AG04450 (cell line): ENCODE data around the gene HYAL4. TPM values are rescaled to one million over a fixed set of nuclear protein-coding genes. Genes with fewer than 3 reads are reported as not detected.

Experiments
- CTCF ChIA-PET: fragments of 300-600, 350-600 bp; formaldehyde crosslinking; extraction: SDS; loops from one replicate; lab custom pipeline; 2022; ENCODE audit warnings: antibody characterized with exemption, inconsistent platforms; lab: Charles Lee
- POLR2A ChIA-PET: fragments of 350-600 bp; formaldehyde crosslinking; extraction: SDS; loops from one replicate; lab custom pipeline; 2021; ENCODE audit warnings: antibody characterized with exemption, inconsistent platforms; lab: Yijun Ruan, JAX
- DNase-seq: peaks from one replicate; pipeline ENCODE4 v3.0.0-alpha.2; 2011; ENCODE audit warnings: low read depth, low spot score
- H3K27ac ChIP-seq: one replicate; pipeline ENCODE4 v1.5.1; 2012; ENCODE audit warnings: low read depth, low read length, control low read depth
- H3K27me3 ChIP-seq: one replicate; pipeline ENCODE4 v1.6.0; 2012; ENCODE audit warnings: low read length; ENCODE audit not compliant: control insufficient read depth, insufficient read depth
- H3K4me3 ChIP-seq: 2 replicates; pipeline ENCODE4 v1.5.1; 2011; ENCODE audit warnings: mild to moderate bottlenecking, low read depth, low read length, control low read depth
- H3K9me3 ChIP-seq: 2 replicates; pipeline ENCODE4 v1.5.1; 2012; ENCODE audit warnings: low read length; ENCODE audit not compliant: control insufficient read depth, insufficient read depth
- polyA plus RNA-seq: library from polyadenylated mRNA; depleted of rRNA; stranded (reverse); fragments of >200 nt; gene quantifications from 2 replicates; pipeline ENCODE4 v1.2.3, GENCODE V29; 2011; rRNA removed
- TF ChIP-seq, protein P1 (sequence below): IDR thresholded peaks from 2 replicates; pipeline ENCODE4 v1.5.1; 2011; ENCODE audit warnings: low read depth, low read length, control low read depth, inconsistent platforms

HYAL4 gene
- polyA plus RNA-seq, 1 experiment: not detected

DNA sequence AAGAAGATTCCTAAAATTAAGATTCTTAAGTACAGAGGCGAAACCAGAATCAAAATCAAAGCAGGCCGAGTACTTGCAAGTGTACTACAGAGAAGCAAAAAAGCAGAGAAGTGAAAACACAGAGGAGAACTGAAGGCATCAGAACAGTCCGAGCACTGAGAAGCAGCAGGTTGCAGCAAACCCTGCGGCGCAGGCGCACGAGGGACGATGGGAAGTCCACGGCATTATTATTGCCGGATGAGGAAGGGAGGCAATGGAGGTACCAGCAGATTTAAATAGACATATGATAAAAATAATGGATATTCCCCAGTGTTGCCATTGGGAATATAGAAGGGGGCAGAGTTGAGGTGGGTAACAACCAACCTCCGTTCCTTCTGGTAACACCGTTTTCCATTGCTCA, 72.9 kb downstream of the HYAL4 start:
- TF ChIP-seq, protein P1, sequence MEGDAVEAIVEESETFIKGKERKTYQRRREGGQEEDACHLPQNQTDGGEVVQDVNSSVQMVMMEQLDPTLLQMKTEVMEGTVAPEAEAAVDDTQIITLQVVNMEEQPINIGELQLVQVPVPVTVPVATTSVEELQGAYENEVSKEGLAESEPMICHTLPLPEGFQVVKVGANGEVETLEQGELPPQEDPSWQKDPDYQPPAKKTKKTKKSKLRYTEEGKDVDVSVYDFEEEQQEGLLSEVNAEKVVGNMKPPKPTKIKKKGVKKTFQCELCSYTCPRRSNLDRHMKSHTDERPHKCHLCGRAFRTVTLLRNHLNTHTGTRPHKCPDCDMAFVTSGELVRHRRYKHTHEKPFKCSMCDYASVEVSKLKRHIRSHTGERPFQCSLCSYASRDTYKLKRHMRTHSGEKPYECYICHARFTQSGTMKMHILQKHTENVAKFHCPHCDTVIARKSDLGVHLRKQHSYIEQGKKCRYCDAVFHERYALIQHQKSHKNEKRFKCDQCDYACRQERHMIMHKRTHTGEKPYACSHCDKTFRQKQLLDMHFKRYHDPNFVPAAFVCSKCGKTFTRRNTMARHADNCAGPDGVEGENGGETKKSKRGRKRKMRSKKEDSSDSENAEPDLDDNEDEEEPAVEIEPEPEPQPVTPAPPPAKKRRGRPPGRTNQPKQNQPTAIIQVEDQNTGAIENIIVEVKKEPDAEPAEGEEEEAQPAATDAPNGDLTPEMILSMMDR: no peak

DNA sequence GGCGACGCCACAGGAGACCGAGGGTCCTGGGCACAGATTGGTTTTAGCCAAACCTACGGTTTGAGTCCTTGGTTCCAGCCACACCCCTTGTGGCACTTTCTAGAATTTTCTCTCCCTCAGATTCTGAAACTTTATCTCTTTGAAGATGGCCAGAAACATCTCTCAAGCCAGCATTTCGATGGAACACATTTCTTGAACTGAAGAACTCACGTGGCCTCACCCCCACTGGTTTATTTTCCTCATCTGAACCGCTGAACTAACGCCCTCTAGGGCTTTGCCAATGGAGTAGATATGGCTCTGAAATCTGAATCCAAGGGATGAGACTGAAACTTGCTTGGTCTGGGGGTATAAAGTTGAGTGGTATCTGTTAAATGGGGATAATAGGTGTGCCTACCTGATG, 73.3 kb downstream of the HYAL4 start:
- Histone ChIP-seq H3K4me3 (no peak overlapping the region), H3K27ac (no peak overlapping the region), H3K27me3 (no peaks in the 10 kb centered on the region), H3K9me3 (no peaks in the 10 kb centered on the region)
- CTCF ChIA-PET: no interaction called here
- no peak for DNase-seq
- TF ChIP-seq, protein P1: no peak
- POLR2A ChIA-PET: no interaction called here

More for the DNA sequence above, 72.9 kb downstream of the HYAL4 start:
- Histone ChIP-seq H3K27ac (no peak overlapping the region), H3K4me3 (no peak overlapping the region), H3K27me3 (no peaks in the 10 kb centered on the region), H3K9me3 (no peaks in the 10 kb centered on the region)
- POLR2A ChIA-PET: no interaction called here
- no peak for DNase-seq
- CTCF ChIA-PET: interaction anchor here (0.5 kb wide), 1 partner anchor 1527 kb away, joined by 3 read pairs; no protein-coding TSS in a partner anchor

DNA sequence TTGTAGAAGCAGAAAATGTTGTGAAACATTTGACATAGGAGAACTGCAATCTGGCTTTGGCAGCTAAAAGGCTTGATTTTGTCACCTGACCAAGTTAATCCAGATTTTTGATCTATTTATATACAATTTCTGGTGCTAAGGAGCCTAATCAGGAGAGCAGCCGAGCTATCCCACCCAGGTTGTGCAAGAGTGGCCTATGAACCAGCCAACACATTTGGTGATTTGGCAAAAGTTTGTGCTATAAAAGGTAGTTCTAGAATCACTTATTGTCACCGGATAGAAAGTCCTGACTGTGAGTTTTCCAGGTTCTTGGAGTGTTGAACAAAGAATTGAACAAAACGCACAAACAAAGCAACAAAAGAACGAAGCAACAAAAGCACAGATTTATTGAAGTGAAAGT, 78.6 kb downstream of the HYAL4 start:
- H3K27me3 ChIP-seq: no peaks in the 10 kb centered on the region
- no peaks in the 10 kb centered on the region for H3K9me3 ChIP-seq
- TF ChIP-seq, protein P1: no peak
- H3K4me3 ChIP-seq: no peak overlapping the region
- CTCF ChIA-PET: no interaction called here
- POLR2A ChIA-PET: no interaction called here
- no peak for DNase-seq
- no peak overlapping the region for H3K27ac ChIP-seq

- POLR2A ChIA-PET: no interaction called here
- H3K27ac ChIP-seq: no peak within 1 kb of the TSS
- DNase-seq: no peak
- no peaks in the 10 kb centered on the region for H3K27me3 ChIP-seq
- H3K9me3 ChIP-seq: no peaks in the 10 kb centered on the region
- no peak within 1 kb of the TSS for H3K4me3 ChIP-seq
- CTCF ChIA-PET: no interaction called here
- TF ChIP-seq, protein P1: no peak
These were observed 80.0 kb downstream of the HYAL4 start, which contains the start of gene SPAM1 for GRCh38 chr7:123924941-123925340. Gene SPAM1, plus strand, starts transcription at chr7:123925241. Its CDS starts 28,330 bp downstream, at chr7:123953571.

Other genes with a start within 250 kb of the HYAL4 start
- not detected in 2 replicates for gene ASB15, start 243.3 kb upstream of the HYAL4 start, polyA plus RNA-seq
- gene LMOD2, start 189.3 kb upstream of the HYAL4 start, polyA plus RNA-seq: not detected in 2 replicates
- gene WASL, start 96.2 kb upstream of the HYAL4 start, polyA plus RNA-seq: 11.6 and 11.9 TPM in 2 replicates
- gene SPAM1, start 80.1 kb downstream of the HYAL4 start, polyA plus RNA-seq: not detected in 2 replicates
- not detected in 2 replicates for gene TMEM229A, start 187.9 kb downstream of the HYAL4 start, polyA plus RNA-seq